Measurements from ENCODE around the gene RTP3. TPM values are rescaled to one million over a fixed set of nuclear protein-coding genes. Genes with fewer than 3 reads are reported as not detected.

The RTP3 gene
- total RNA-seq, 1 experiment from 2014 or later, result not detected

GRCh38 chr3:46465196-46465520 lies 32.6 kb upstream of the RTP3 start:
- no peaks in the 10 kb centered on the region for H3K27me3 ChIP-seq (ENCODE audit: control insufficient read depth, insufficient read depth, low read length)
- TF ChIP-seq POLR2AphosphoS5 (IDR thresholded peaks at IDR 0.05; ENCODE audit: low read depth, low read length), result no peak
- no peak for TF ChIP-seq TCF7L2 (IDR thresholded peaks at IDR 0.05; ENCODE audit: low read depth, low read length)
- no peak for TF ChIP-seq SIN3A (IDR thresholded peaks at IDR 0.05; ENCODE audit: borderline replicate concordance, insufficient read depth, low read depth, low read length)
- no peak for TF ChIP-seq REST (IDR thresholded peaks at IDR 0.05; ENCODE audit: insufficient read depth in 1 of 2, low read depth in 2 of 2, low read length in 1 of 2)
- no peak for TF ChIP-seq CTCF (IDR thresholded peaks at IDR 0.05)
- ChIA-PET POLR2A (no interaction called here), CTCF (no interaction called here)
- no peaks in the 10 kb centered on the region for H3K36me3 ChIP-seq (ENCODE audit: control insufficient read depth, insufficient read depth, low read length)
- BruUV-seq (replicated peaks), result no TSS peak
- no peak for DNase-seq (ENCODE audit: low read depth, low spot score)
- no peak overlapping the region for H3K4me3 ChIP-seq (ENCODE audit: low read depth in 2 of 2, low read length in 2 of 2)
- intact Hi-C loops (cut with micrococcal nuclease; ENCODE audit: unreplicated experiment), result no loop called here
- in situ Hi-C loops (cut with HindIII; ENCODE audit: low pct_unique_long_range_greater_than_20kb, low sequenced_read_pairs), result no loop called here
- no peak overlapping the region for H3K27ac ChIP-seq (ENCODE audit: low read length)
- H3K4me1 ChIP-seq (ENCODE audit: control insufficient read depth, insufficient read depth, low read length), result no peaks in the 10 kb centered on the region
- no peaks in the 10 kb centered on the region for H3K9me3 ChIP-seq (ENCODE audit: control insufficient read depth, insufficient read depth, low read depth, low read length)
- ATAC-seq, result no peak

- in situ Hi-C loops (cut with HindIII; ENCODE audit: low pct_unique_long_range_greater_than_20kb, low sequenced_read_pairs) (no loop called here), intact Hi-C loops (cut with micrococcal nuclease; ENCODE audit: unreplicated experiment) (no loop called here)
- H3K36me3 ChIP-seq (ENCODE audit: control insufficient read depth, insufficient read depth, low read length), result no peaks in the 10 kb centered on the region
- H3K27me3 ChIP-seq (ENCODE audit: control insufficient read depth, insufficient read depth, low read length), result no peaks in the 10 kb centered on the region
- no peaks in the 10 kb centered on the region for H3K4me1 ChIP-seq (ENCODE audit: control insufficient read depth, insufficient read depth, low read length)
- no peak overlapping the region for H3K27ac ChIP-seq (ENCODE audit: low read length)
- no TSS peak for BruUV-seq (replicated peaks)
- CTCF ChIA-PET, result no interaction called here
- H3K9me3 ChIP-seq (ENCODE audit: control insufficient read depth, insufficient read depth, low read depth, low read length), result no peaks in the 10 kb centered on the region
- POLR2A ChIA-PET, result no interaction called here
- DNase-seq (ENCODE audit: low read depth, low spot score), result no peak
- no peak for ATAC-seq
- no peak overlapping the region for H3K4me3 ChIP-seq (ENCODE audit: low read depth in 2 of 2, low read length in 2 of 2)
- TF ChIP-seq REST (IDR thresholded peaks at IDR 0.05; ENCODE audit: insufficient read depth in 1 of 2, low read depth in 2 of 2, low read length in 1 of 2) (no peak), CTCF (IDR thresholded peaks at IDR 0.05) (no peak), POLR2AphosphoS5 (IDR thresholded peaks at IDR 0.05; ENCODE audit: low read depth, low read length) (no peak), TCF7L2 (IDR thresholded peaks at IDR 0.05; ENCODE audit: low read depth, low read length) (no peak), SIN3A (IDR thresholded peaks at IDR 0.05; ENCODE audit: borderline replicate concordance, insufficient read depth, low read depth, low read length) (no peak)
These were observed 31.5 kb upstream of the RTP3 start for GRCh38 chr3:46466273-46466672.

Data from Panc1 (cell line).